Measurements from ENCODE around the gene KIF11. TPM values are rescaled to one million over a fixed set of nuclear protein-coding genes. Genes with fewer than 3 reads are reported as not detected.
A peak's percentile ranks its signal among the peaks of the same experiment; 100 is the strongest.

KIF11 gene
- total and polyA plus RNA-seq, 2 of the 4 experiments (the other 2 are of a cell fraction) = 8.8 to 18.3 TPM

DNA sequence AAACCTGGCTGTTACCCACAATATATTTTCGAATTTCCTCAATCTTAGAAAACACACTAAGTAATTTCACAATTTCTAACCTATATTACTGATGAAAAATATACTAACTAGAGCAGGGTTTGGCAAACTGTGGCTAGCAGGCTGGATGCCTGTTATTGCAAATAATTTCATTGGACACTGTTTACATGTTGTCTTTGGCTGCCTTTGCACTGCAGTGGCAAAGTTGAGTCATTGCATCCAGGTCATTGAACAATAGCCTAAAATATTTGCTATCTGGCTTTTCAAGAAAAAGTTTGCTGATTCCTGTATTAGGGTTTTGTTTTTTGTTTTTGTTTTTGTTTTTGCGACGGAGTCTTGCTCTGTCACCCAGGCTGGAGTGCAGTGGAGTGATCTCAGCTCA is 47.2 kb downstream of the KIF11 start:
- H2BK15ac ChIP-seq (ENCODE audit: low read depth, low read length) = no peak overlapping the region
- WGBS, 2 experiments (ENCODE audit: extremely low coverage in 2 of 2, insufficient read length in 1 of 2) = 100% methylated on average over 1 of the region's 3 CpGs; no CpG with 5 or more reads in 1 of the 2 experiments
- no peak overlapping the region for H3K4ac ChIP-seq (ENCODE audit: low read depth, low read length)
- H3K56ac ChIP-seq (ENCODE audit: extremely low read depth, insufficient read depth, low read length) = no peak overlapping the region
- intact Hi-C loops (cut with micrococcal nuclease) (no loop called here), dilution Hi-C loops (cut with HindIII; ENCODE audit: low sequenced_read_pairs, unreplicated experiment) (no loop called here), in situ Hi-C loops (cut with MboI; ENCODE audit: low sequenced_read_pairs) (no loop called here)
- H2BK120ac ChIP-seq (ENCODE audit: low read depth, low read length) = no peak overlapping the region
- H2AK9ac ChIP-seq (replicated peaks; ENCODE audit: low read depth, low read length, poor library complexity) = no peak overlapping the region
- POLR2A ChIA-PET (ENCODE audit: unreplicated experiment) = no interaction called here
- H3K79me1 ChIP-seq (ENCODE audit: low read depth in 1 of 2, low read length in 2 of 2) = peaks cover 0 to 25% of the 10 kb centered on the region in 2 experiments; a peak in 3 of 4 replicates
- no peak overlapping the region for H2BK5ac ChIP-seq (ENCODE audit: low read depth, low read length, poor library complexity, severe bottlenecking)
- no peak overlapping the region for H4K8ac ChIP-seq (ENCODE audit: low read depth in 2 of 2, low read length in 2 of 2)
- H3K18ac ChIP-seq (ENCODE audit: low read depth, low read length) = no peak overlapping the region
- no peak overlapping the region for H2BK20ac ChIP-seq (ENCODE audit: low read depth, low read length)
- H3K27ac ChIP-seq (ENCODE audit: insufficient read depth, low read length) = no peak overlapping the region
- no peak overlapping the region for H3K9ac ChIP-seq (ENCODE audit: low read depth, low read length)
- peak; percentile 40; the same call in 1 of the 2 replicates for ATAC-seq (ENCODE audit: low read depth)
- H3K27me3 ChIP-seq (ENCODE audit: control insufficient read depth, insufficient read depth, low read length) = no peaks in the 10 kb centered on the region
- H3K14ac ChIP-seq (replicated peaks; ENCODE audit: low read depth, low read length) = 0 out of 2 replicates have a peak overlapping the region, but pooled peaks have one; percentile 37
- peaks cover 1% of the 10 kb centered on the region; the same call in 1 of the 2 replicates for H3K36me3 ChIP-seq (ENCODE audit: control insufficient read depth, insufficient read depth, low read length)
- no TSS peak for BruUV-seq (replicated peaks)
- no peak overlapping the region for H2AFZ ChIP-seq (replicated peaks; ENCODE audit: low read length, poor library complexity)
- no peak overlapping the region for H3K23ac ChIP-seq (ENCODE audit: low read depth, low read length)
- no peaks in the 10 kb centered on the region for H4K20me1 ChIP-seq (ENCODE audit: insufficient read depth, low read length)
- no peak overlapping the region for H4K91ac ChIP-seq (ENCODE audit: insufficient read depth, low read depth, low read length)
- DNase-seq = peak; percentile 50
- no peak overlapping the region for H3K4me3 ChIP-seq (ENCODE audit: insufficient read depth, low read depth, low read length)
- TF ChIP-seq POLR2A (IDR thresholded peaks at IDR 0.05; ENCODE audit: low read depth, low read length) (no peak), CEBPB (IDR thresholded peaks at IDR 0.05; ENCODE audit: low read depth, low read length) (0 out of 2 replicates have a peak, but pooled peaks have one; percentile 51)
- TF ChIP-seq, protein P1, sequence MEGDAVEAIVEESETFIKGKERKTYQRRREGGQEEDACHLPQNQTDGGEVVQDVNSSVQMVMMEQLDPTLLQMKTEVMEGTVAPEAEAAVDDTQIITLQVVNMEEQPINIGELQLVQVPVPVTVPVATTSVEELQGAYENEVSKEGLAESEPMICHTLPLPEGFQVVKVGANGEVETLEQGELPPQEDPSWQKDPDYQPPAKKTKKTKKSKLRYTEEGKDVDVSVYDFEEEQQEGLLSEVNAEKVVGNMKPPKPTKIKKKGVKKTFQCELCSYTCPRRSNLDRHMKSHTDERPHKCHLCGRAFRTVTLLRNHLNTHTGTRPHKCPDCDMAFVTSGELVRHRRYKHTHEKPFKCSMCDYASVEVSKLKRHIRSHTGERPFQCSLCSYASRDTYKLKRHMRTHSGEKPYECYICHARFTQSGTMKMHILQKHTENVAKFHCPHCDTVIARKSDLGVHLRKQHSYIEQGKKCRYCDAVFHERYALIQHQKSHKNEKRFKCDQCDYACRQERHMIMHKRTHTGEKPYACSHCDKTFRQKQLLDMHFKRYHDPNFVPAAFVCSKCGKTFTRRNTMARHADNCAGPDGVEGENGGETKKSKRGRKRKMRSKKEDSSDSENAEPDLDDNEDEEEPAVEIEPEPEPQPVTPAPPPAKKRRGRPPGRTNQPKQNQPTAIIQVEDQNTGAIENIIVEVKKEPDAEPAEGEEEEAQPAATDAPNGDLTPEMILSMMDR (conservative IDR thresholded peaks at IDR 0.05; ENCODE audit: low read depth, low read length) = 0 out of 2 replicates have a peak, but pooled peaks have one; percentile 4
- no peaks in the 10 kb centered on the region for H3K9me3 ChIP-seq (ENCODE audit: control insufficient read depth, insufficient read depth, low read length)
- no peaks in the 10 kb centered on the region for H3K4me1 ChIP-seq (ENCODE audit: control insufficient read depth, insufficient read depth, low read length)
- H2AK5ac ChIP-seq (ENCODE audit: low read depth, low read length) = no peak overlapping the region
- CTCF ChIA-PET = interaction anchor here (1.5 kb wide), 1 partner anchor 48 kb away, joined by 3 read pairs; no protein-coding TSS in a partner anchor
- H4K5ac ChIP-seq (ENCODE audit: low read depth, low read length) = no peak overlapping the region
- no peak overlapping the region for H3K4me2 ChIP-seq (ENCODE audit: low read depth, low read length)
- peaks cover 6% of the 10 kb centered on the region; the same call in 1 of the 2 replicates for H3K9me1 ChIP-seq (ENCODE audit: insufficient read depth, low read length)
